CMK (cell line): Measurements from ENCODE around the gene CRABP1.
A peak's percentile ranks its signal among the peaks of the same experiment; 100 is the strongest.

Experiments used
- DNase-seq: peaks from one replicate; pipeline ENCODE4 v3.0.0-alpha.2; 2010; ENCODE audit warnings: low read depth

CRABP1 gene

DNA sequence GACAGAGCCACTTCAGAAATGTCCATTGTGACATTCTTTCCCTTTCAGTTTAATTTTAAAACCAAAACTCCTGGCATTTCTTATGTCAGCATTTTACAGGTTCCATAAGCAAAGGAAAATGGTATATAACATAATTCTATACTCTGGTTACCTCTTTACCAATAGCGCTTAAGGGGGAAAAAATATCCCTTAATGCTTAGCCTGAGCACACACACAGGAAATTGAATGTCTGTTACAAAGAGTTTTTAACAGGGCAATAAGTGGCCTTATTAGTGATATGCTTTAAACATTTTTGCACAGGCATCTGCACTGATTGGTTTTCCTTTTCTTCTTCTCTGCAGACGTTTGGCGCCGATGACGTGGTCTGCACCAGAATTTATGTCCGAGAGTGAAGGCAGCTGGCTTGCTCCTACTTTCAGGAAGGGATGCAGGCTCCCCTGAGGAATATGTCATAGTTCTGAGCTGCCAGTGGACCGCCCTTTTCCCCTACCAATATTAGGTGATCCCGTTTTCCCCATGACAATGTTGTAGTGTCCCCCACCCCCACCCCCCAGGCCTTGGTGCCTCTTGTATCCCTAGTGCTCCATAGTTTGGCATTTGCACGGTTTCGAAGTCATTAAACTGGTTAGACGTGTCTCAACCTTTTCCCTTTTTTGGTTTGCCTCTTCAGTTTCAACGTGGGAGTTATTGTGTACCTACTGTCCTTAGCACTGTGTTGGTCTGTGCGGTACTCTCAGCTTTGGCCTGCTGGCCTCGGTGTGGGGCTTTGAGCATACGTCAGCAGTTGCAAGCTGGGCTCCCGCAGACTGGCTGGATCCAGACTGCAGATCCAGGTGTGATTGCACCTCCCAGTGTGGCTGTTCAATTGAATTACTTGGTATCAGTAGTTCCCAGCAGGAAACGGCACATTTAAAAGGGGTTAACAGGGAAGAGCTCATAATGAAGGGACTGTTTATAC, 7.7 kb downstream of the CRABP1 start:
- DNase-seq: no peak

GRCh38 chr15:78350058-78350457, 9.9 kb downstream of the CRABP1 start:
- no peak for DNase-seq

DNA sequence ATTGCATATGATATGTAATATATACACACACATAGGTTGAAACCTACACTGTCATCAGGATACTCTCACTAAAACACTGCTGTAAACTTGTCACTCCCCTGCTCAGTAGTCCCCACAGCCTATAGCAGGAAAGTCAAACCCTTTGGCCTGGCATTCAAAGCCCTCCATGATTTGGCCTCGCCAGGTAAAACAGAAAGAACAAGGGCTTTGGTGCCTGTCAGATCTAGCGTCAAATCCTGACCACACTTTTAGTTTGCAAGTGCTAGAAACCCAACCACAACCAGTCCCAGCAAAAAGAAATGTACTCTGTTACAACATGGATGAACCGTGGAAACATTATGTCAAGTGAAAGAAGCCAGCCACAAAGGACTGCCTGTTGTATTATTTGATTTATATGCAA, 11.4 kb downstream of the CRABP1 start:
- DNase-seq: no peak

GRCh38 chr15:78353093-78353492, 12.9 kb downstream of the CRABP1 start:
- DNase-seq: peak; percentile 50

GRCh38 chr15:78355177-78355576, 15.0 kb downstream of the CRABP1 start:
- no peak for DNase-seq

DNA sequence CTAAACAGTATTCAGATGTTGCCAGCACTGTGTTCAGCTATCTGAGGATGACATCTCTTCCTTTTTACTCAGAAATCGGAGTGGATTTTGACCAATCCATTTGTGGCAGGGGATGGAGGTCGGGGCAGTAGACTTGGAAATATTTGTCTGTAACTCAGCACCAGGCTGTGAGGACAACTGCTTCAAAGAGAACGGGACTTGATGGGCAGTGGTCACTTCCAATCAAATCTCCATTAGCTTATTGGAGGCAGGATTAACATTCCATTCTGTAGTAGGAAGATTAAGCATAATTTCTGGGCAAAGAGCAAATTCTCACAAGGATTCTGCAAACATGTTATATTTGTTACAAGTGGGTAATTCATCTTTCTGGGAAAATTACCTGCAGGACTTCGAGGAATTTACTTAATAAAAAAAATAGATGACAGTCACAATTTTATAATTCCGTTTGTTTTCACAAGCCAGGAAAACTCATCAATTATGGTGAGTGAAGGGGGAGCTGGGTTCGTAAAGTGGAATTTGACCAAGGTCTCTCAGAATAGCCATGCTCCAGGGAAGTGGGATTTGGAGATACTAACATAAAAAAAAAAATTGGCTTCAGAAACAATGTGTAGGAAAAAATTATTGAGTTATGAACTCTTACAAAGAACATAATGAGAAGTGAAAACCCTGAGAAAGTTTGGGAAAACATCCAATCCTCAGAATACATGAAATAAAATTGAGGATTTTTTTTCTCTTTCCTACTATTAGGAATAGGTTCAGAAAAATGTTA, 18.1 kb downstream of the CRABP1 start:
- DNase-seq: no peak

DNA sequence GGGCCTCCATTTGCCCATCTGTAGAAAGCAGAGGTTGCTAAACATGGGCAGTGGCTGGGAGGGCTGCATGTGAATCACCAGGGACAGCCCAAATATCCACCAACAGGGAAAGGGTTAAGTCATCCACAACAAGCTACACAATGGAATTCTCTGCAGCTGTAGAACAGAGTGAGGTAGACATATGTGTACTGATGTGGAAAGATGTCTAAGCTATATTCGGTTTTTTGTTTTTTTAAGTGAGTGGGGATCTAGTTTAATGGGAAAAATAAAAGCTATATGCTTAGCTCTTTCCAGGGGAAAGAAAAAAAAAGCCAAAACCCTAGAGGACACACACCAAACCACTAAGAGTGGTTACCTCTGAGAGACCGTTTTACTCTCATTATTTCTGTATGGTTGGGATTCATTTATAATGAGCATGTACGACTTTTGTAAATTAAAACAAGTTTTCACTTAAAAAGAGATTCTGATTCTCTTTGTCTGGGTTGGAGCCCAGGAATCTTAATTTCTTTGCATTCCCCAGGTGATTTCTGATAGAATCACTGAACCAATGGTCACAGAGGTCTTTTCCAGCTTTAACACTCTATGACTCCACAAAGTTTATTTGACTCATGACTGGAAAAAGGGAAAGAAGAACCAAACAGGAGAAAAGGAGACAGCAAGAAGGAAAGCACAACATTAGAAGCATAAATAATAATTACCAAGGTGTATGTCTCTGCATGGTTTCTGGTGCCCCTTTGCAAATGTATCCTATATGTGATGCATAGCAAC, 19.1 kb downstream of the CRABP1 start:
- DNase-seq: no peak

DNA sequence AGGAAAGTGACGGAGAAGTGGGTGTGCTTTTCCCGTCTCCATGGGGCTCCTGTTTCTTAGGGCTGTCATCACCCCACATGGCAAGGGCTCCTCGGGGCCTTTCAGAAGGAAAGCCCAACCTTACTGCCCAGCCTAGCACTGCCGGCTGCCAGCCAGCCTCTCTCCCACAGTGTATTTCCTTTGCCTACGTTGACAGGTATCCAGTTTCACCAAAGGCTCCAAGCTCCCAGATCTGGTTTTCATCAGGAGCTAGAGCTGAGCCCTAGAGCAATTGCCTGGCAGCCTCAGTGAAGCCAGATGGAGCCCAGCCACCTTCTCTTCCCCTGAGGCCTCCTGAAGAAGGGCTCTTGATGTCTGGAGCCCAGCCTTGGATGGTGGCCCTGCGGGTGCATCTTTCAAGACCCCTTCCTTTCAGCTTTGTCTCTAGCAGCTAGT, 20.2 kb downstream of the CRABP1 start:
- DNase-seq: no peak

DNA sequence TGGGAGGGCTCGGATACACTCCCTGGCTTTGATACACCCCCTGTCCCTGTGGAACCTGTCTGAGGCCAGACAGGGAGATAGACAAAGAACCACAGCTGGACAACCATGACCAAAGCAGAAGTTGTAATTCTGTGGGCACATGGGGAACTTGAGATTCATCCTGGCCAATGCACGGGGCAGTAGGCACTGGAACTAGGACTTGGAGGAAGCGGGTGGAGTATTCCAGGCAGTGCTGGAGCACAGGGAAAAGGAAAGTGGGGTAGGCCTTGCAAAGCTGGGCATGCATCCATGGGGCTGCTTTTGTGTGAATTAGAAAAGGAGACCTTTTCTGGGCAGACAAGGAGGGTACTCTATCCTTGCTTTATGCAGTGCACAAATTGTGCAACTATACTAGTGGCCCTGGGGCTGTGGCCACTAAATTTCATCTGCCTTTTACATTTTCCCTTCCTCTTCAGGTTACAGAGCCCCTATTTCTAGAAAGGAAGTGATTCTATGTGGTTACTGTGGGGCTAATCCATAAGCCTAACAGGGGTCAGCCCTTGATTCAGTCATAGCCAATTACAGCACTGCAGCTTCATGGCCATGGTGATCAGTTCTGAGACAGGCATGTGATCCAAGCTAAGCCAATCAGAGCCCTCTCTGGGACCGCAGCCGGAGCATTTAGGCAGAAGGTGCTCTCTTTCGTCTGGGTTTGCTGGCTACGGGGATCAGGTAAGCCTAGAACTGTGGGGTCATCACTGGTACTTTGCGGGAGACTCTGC, 21.0 kb downstream of the CRABP1 start:
- no peak for DNase-seq

DNA sequence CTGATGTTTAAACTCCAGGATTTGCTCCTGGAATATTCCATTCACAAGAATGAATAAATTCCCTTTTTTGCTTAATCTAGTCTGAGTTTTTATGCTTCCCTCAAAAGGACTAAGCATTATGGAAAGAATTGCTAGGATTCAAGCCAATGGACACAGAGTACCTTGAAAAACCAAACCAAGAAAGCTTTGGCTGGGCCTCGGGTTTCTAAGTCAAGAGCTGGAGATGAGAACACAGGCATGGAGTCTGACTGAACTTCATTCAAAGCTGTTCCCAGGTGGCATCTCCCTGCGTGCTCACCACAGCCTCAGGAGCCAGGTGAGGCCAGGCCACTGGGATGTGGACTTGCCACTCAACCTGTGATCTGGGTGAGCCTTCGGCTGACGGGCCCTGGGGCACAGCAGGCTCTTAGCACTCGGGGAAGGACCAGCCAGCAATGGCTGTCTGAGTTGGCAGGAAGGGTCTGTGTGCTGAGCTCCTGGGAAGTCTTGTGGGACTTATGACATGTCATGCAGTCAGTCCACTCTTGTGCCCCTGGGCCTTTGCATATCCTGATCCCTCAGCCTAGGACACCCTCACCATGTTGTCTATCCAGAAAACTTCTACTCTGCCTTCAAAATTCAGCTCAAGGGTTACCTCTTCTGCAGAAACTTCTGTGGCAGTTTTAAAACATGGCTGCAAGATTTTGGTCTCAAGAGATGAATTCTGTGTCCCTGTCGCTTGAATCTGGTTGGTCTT, 21.8 kb downstream of the CRABP1 start:
- no peak for DNase-seq

- DNase-seq: no peak
Measured at GRCh38 chr15:78362716-78363380, 22.7 kb downstream of the CRABP1 start.

- DNase-seq: no peak
Measured at GRCh38 chr15:78363381-78363734, 23.2 kb downstream of the CRABP1 start.

DNA sequence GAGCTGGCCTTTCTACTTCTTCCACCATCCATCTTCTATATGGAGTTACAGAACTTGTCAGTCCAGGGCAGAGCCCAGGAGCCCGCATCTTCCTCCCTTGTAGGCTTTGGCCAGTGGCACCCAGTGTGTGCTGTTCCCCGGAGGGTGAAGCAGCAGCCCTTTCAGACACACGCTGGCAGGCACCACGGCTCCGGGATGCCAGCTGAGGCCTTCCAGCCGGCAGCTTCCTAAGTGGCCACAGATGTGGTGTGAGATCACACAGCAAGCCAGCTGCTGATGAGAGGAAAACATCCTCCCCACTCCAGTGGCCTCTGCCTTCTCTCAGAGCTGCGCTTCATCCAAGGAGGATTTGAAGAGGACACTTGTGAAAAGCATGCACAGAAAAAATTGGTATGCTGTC, 24.1 kb downstream of the CRABP1 start:
- DNase-seq: no peak

DNA sequence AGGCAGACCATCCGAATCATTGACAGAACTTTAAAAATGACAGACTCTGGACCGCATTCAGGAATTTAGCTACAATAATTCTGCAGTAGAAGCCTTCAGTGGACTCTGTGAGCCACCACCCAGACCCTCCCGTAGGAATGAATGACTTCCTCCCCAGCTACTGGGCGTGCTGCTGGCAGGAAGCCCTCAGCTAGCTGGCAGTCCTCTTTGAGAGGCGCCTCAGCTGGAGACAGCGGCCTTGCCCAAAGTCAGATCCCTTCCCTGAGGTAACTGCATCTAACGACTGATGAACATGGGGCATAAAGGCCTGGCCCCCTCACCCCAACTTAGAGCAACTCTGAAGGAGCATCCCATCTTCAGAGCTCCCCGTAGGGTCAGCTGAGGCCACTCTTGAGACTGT, 25.8 kb downstream of the CRABP1 start:
- no peak for DNase-seq

DNA sequence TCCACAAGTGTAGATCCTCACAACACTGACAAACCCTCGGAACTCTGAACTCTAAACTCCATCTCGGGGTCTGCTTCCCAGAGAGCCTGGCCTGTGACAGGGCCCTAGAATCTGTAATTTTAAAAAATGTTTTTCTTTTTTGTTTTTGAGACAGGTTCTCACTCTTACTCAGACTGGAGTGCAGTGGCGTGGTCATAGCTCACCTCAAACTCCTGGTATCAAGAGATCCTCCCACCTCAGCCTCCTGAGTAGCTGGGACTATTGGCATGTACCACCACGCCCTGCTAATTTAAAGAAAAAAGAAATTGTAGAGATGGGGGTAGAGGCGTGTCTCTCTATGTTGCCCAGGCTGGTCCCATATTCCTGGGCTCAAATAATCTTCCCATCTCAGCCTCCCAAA, 26.2 kb downstream of the CRABP1 start:
- no peak for DNase-seq

GRCh38 chr15:78368651-78369050, 28.5 kb downstream of the CRABP1 start:
- DNase-seq: no peak

- DNase-seq: no peak
Measured at GRCh38 chr15:78369161-78369560, 29.0 kb downstream of the CRABP1 start.

GRCh38 chr15:78370013-78370412, 29.9 kb downstream of the CRABP1 start:
- no peak for DNase-seq

DNA sequence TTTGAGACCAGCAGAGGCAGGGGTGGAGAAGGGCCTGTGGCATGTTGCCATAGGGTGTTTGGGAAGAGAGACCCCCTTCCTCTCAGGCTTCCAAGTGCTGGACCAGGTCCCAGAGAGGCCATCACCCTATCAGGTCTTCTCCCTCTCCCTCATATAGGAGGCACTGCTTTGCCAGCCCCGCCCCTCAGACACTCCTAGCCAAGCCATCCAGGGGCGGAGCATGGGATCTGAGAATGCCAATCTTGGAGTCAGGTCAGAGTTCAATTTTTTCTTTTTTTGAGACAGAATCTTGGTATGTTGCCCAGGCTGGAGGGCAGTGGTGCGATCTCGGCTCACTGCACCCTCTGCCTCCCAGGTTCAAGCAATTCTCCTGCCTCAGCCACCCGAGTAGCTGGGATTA, 32.7 kb downstream of the CRABP1 start:
- DNase-seq: no peak
